AG09309 (cell line): ENCODE measurements around the gene PTPRN2.

Source experiments
- DNase-seq: peaks from one replicate; pipeline ENCODE4 v3.0.0-alpha.2; 2010; ENCODE audit warnings: low read depth
- H3K4me3 ChIP-seq: 2 replicates; pipeline ENCODE4 v1.5.1; 2011; ENCODE audit warnings: mild to moderate bottlenecking, low read depth, low read length, moderate library complexity; ENCODE audit not compliant: control insufficient read depth
- TF ChIP-seq, protein P1 (sequence below): IDR thresholded peaks from 2 replicates; pipeline ENCODE4 v1.5.1; 2011; ENCODE audit warnings: mild to moderate bottlenecking, low read depth, low read length, inconsistent platforms; ENCODE audit not compliant: insufficient read depth, control insufficient read depth; ENCODE audit errors: missing control alignments

PTPRN2 gene

DNA sequence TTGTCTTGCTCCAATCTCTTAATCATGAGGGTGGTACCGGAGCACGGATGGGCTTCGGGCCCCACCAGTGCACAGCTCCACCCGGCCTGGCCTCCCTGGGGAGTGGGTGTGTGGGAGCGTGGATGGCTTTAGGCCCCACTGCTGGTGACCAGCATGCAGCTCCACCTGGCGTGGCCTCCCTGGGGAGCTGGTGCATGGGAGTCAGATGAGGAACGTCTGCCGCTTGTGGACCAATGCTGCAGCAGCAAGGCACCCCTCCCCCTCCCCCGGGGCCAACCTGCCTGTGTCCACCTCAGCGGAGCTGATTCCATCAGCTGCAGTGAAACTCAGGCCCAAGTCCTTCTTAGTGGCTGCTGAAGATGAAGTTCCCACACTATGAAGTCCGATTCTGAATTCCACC is 511.4 kb downstream of the PTPRN2 start:
- TF ChIP-seq, protein P1, sequence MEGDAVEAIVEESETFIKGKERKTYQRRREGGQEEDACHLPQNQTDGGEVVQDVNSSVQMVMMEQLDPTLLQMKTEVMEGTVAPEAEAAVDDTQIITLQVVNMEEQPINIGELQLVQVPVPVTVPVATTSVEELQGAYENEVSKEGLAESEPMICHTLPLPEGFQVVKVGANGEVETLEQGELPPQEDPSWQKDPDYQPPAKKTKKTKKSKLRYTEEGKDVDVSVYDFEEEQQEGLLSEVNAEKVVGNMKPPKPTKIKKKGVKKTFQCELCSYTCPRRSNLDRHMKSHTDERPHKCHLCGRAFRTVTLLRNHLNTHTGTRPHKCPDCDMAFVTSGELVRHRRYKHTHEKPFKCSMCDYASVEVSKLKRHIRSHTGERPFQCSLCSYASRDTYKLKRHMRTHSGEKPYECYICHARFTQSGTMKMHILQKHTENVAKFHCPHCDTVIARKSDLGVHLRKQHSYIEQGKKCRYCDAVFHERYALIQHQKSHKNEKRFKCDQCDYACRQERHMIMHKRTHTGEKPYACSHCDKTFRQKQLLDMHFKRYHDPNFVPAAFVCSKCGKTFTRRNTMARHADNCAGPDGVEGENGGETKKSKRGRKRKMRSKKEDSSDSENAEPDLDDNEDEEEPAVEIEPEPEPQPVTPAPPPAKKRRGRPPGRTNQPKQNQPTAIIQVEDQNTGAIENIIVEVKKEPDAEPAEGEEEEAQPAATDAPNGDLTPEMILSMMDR = no peak
- DNase-seq = no peak
- no peak overlapping the region for H3K4me3 ChIP-seq

DNA sequence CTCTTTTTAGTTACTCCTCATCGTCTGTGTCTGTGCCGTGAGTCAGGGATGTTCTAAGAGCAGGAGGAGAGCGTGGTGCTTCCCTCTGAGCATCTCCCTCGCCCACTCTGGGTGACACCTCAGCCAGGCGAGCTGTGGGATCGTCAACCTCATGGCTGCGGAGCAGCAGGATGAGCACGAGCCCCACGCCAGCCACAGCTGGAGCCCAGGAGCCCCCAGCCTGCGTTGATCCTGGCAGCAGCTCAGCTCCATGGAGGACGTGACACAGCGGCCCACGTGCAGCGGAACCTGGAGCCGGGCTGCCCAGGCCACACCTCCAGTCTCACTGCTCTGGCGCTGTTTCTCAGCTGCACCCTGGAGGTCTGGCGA is 512.0 kb downstream of the PTPRN2 start:
- no peak overlapping the region for H3K4me3 ChIP-seq
- no peak for DNase-seq
- TF ChIP-seq, protein P1 = no peak

DNA sequence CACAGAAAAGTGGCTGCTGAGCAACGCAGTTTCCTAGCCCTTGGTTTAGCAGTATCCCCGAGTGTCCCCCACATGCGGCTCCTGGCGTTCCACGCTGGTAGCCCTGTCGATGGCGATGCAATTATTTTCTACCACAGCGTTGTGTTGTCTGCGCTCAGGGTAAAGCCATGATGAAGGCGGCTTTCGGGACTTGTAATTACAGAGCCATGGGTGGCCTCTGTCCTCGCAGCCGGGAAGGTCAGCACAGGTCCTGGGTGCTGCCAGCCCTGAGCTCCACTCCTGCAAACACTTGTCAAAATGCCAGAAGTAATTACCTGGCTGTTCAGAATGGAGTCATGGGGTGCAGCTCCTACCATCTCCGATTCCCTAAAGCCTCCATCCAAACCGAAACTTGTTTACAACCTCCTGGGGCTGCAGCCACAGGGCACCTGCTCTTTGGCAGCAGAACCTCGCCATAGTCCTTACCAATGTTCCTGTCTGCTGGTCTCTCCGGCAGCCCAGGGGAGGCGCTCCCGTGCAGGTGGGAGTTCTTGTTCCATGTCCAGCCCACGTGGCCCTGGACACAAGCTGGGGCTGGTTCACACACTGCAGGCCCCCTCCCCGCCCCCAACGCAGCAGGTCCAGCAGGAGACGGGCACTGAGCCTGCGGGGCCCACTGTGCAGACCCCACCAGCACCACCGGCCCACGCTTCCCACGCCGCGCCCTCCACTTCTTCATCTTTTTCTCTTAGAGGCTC is 512.6 kb downstream of the PTPRN2 start:
- no peak for DNase-seq
- TF ChIP-seq, protein P1 = no peak

DNA sequence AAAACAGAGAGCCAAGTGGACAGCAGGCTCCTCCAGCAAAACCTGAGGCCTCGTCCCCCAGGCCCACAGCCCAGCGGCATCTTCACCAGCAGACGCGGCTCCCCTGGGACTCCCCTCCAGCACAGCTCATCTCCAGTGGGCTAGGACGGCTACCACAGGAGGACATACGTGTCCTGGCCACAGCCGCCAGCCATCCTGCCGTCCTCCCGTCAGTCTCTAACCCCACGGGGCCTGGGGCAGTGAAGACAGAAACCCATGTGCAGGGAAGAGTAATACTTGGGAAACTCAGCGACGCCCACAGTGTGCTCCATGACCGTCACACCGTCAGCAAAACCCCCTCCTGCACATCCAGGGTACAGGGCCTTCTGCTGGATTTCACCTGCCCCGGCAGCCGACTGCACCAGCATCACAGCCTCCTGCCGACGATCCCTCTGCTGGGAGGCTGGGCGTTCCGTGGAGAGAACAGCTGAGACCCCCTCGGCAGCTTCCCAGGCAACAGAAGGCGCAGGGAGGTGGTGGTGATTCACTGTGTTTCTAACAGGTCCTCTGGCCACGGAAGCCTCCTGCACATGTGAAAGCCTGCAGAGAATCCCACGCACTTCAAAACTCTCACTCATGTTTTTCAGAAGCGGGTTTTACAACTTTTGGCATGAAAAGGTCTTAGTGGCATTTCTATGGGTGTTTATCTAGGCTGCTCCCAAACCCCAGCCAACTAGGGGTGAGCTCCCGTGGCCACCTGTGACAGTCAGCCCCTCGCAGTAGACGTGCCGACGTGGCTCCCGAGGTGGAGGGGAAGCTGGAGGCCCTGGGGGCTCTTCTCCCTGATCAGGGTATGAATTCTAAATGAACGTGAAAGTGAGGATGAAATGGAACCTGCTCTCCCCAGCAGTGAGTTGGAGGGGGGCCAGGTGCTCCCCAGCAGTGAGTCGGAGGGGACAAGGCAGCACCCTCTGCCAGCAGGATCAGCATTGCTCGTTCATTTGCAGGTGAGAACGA is 513.5 kb downstream of the PTPRN2 start:
- no peak overlapping the region for H3K4me3 ChIP-seq
- TF ChIP-seq, protein P1 = no peak
- DNase-seq = no peak

More for the DNA sequence above, 512.6 kb downstream of the PTPRN2 start:
- no peak overlapping the region for H3K4me3 ChIP-seq

DNA sequence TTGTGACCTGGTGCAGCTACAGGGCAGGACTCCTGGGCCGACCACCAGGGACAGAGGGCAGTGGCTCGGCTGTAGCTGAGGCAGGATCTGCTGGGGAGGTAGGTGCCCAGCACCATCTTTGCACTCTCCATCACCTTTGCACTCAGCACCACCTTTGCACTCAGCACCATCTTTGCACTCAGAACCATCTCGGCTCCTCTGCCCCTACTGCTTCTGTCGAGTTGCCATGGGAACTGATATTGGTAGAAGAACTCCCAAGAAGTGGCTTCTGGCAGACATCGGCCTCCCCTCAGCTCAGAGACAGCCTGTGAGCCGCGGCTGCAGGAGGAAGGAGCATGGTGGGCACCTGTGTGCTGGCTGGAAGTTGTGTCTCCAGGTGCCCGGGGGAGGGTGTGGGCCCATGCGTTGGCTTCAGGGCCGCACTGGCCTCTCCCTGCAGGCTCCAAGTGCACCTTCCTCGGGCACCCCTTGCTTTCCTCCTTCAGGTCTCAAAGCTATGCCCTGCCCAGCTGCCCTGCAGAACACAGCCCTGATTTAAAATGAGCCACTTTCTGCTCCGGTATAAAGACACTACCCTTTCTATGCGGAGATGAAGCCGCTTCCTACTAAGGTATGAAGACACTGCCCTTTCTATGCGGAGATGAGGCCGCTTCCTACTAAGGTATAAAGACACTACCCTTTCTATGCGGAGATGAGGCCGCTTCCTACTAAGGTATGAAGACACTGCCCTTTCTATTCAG is 514.5 kb downstream of the PTPRN2 start:
- TF ChIP-seq, protein P1 = no peak
- DNase-seq = no peak
- H3K4me3 ChIP-seq = no peak overlapping the region

DNA sequence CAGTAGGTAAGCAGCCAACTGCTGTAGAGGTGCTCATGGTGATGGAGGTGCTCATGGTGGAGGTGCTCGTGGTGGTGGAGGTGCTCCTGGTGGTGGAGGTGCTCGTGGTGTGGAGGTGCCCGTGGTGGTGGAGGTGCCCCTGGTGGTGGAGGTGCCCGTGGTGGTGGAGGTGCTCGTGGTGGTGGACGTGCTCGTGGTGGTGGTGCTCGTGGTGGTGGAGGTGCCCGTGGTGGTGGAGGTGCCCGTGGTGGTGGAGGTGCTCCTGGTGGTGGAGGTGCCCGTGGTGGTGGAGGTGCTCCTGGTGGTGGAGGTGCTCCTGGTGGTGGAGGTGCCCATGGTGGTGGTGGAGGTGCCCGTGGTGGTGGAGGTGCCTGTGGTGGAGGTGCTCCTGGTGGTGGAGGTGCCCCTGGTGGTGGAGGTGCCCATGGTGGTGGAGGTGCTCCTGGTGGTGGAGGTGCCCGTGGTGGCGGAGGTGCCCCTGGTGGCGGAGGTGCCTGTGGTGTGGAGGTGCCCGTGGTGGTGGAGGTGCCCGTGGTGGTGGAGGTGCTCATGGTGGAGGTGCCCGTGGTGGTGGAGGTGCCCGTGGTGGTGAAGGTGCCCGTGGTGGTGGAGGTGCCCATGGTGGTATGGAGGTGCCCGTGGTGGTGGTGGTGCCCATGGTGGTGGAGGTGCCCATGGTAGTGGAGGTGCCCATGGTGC is 517.3 kb downstream of the PTPRN2 start:
- no peak for DNase-seq
- TF ChIP-seq, protein P1 = no peak
- H3K4me3 ChIP-seq = no peak overlapping the region
